Lung microvascular endothelial cell (primary cell): ENCODE results near the gene ARG1. TPM values are rescaled to one million over a fixed set of nuclear protein-coding genes. Genes with fewer than 3 reads are reported as not detected.

ENCODE experiments used
- DNase-seq, 2 donors: peaks; one replicate each; pipeline versions ENCODE4 v3.0.0 to v3.0.0-alpha.2; 2010; ENCODE audit warnings: low read depth in 2 of 2
- total RNA-seq: library from RNA; depleted of rRNA; stranded (reverse); fragments of >200 nt; gene quantifications from 2 replicates; pipeline ENCODE4 v1.2.1, GENCODE V29; 2014

ARG1 gene
- total RNA-seq, 1 donor from 2014 or later = not detected

- no peak for DNase-seq
These were observed 8.5 kb downstream of the ARG1 start for GRCh38 chr6:131581523-131581922.

GRCh38 chr6:131586543-131586942 lies 13.5 kb downstream of the ARG1 start:
- DNase-seq = no peak

- DNase-seq = no peak
These were observed 14.9 kb downstream of the ARG1 start for GRCh38 chr6:131587909-131588308.

GRCh38 chr6:131588643-131589042 lies 15.6 kb downstream of the ARG1 start:
- DNase-seq = no peak

GRCh38 chr6:131592935-131593334 lies 19.9 kb downstream of the ARG1 start:
- no peak for DNase-seq

GRCh38 chr6:131594074-131594473 lies 21.0 kb downstream of the ARG1 start:
- no peak for DNase-seq

GRCh38 chr6:131597446-131597845 lies 24.4 kb downstream of the ARG1 start:
- peak; percentile 2 to 8 for DNase-seq

- no peak for DNase-seq
These were observed 27.7 kb downstream of the ARG1 start for GRCh38 chr6:131600716-131601115.

- DNase-seq = peak in 1 of 2 donors; percentile 84
These were observed 29.8 kb downstream of the ARG1 start for GRCh38 chr6:131602781-131603312.

- DNase-seq = no peak
These were observed 40.4 kb downstream of the ARG1 start for GRCh38 chr6:131613296-131613925.

- DNase-seq = no peak
These were observed 42.2 kb downstream of the ARG1 start for GRCh38 chr6:131615275-131615674.

- DNase-seq = peak; percentile 95
These were observed 55.0 kb downstream of the ARG1 start, which contains the start of gene MED23 for GRCh38 chr6:131627724-131628682. Gene MED23, minus strand, starts transcription at chr6:131628242. Its CDS starts 193 bp downstream, at chr6:131628049.

GRCh38 chr6:131628726-131629125 lies 55.7 kb downstream of the ARG1 start:
- DNase-seq = no peak

- no peak for DNase-seq
These were observed 56.6 kb downstream of the ARG1 start for GRCh38 chr6:131629651-131630050.

- no peak for DNase-seq
These were observed 58.7 kb downstream of the ARG1 start for GRCh38 chr6:131631625-131632289.

Other genes starting within 250 kb of the ARG1 start
- 24.4 and 35.1 TPM in 2 replicates for gene MED23, start 55.0 kb downstream of the ARG1 start, total RNA-seq
- gene ENPP3, start 64.1 kb downstream of the ARG1 start, total RNA-seq = 0.22 and 0.40 TPM in 2 replicates
- gene OR2A4, start 128.2 kb downstream of the ARG1 start, total RNA-seq = not detected in 2 replicates
- not detected in 2 replicates for gene CTAGE9, start 137.8 kb downstream of the ARG1 start, total RNA-seq
- gene ENPP1, start 234.8 kb downstream of the ARG1 start, total RNA-seq = 0.22 and 0.40 TPM in 2 replicates